IMR-90 (cell line): ENCODE results near the gene PGBD1. TPM values are rescaled to one million over a fixed set of nuclear protein-coding genes. Genes with fewer than 3 reads are reported as not detected.

Experiments used
- ATAC-seq: fragments of 200-7000 bp; cut with Tn5 transposase; 2 replicates; pipeline ENCODE4 v1.9.1; 2020; ENCODE audit warnings: low read depth, mild to moderate bottlenecking, moderate library complexity
- BruUV-seq: library from RNA; stranded (reverse); fragments of 400-500 nt; replicated peaks from 2 replicates; lab custom pipeline; 2021; lab: Mats Ljungman, UMichigan
- CTCF ChIA-PET: fragments of 300-600 bp; formaldehyde crosslinking; extraction: SDS; loops from one replicate; lab custom pipeline; 2021; ENCODE audit warnings: antibody characterized with exemption; lab: Yijun Ruan, JAX
- POLR2A ChIA-PET: fragments of 300-600 bp; sonication (Branson Sonifier 250); formaldehyde crosslinking; loops from one replicate; lab custom pipeline; 2022; ENCODE audit warnings: antibody characterized with exemption; ENCODE audit not compliant: unreplicated experiment; lab: Charles Lee
- DNase-seq: peaks from one replicate; pipeline ENCODE4 v3.0.0; 2013
- H2AFZ ChIP-seq: replicated peaks from 2 replicates; pipeline ENCODE3; 2013; ENCODE audit warnings: low read length, mild to moderate bottlenecking; ENCODE audit not compliant: poor library complexity
- H2AK5ac ChIP-seq: 2 replicates; pipeline ENCODE4 v1.6.1; 2013; ENCODE audit warnings: low read depth, low read length, inconsistent platforms
- H2AK9ac ChIP-seq: replicated peaks from 2 replicates; pipeline ENCODE3; 2013; ENCODE audit warnings: mild to moderate bottlenecking, low read depth, low read length, moderate library complexity; ENCODE audit not compliant: poor library complexity
- H2BK120ac ChIP-seq: 2 replicates; pipeline ENCODE4 v1.6.1; 2013; ENCODE audit warnings: low read depth, low read length, inconsistent platforms
- H2BK15ac ChIP-seq: 3 replicates; pipeline ENCODE4 v1.6.1; 2013; ENCODE audit warnings: low read depth, low read length, inconsistent platforms
- H2BK20ac ChIP-seq: 2 replicates; pipeline ENCODE4 v1.6.1; 2013; ENCODE audit warnings: low read depth, mild to moderate bottlenecking, inconsistent platforms, low read length, moderate library complexity
- H2BK5ac ChIP-seq: 2 replicates; pipeline ENCODE4 v1.6.1; 2013; ENCODE audit warnings: mild to moderate bottlenecking, low read depth, low read length, inconsistent platforms; ENCODE audit not compliant: poor library complexity, severe bottlenecking
- H3K14ac ChIP-seq: replicated peaks from 2 replicates; pipeline ENCODE4 v1.6.1; 2013; ENCODE audit warnings: low read depth, low read length, inconsistent platforms
- H3K18ac ChIP-seq: 2 replicates; pipeline ENCODE4 v1.6.1; 2013; ENCODE audit warnings: low read depth, low read length, control low read depth
- H3K23ac ChIP-seq: 2 replicates; pipeline ENCODE4 v1.6.1; 2013; ENCODE audit warnings: low read depth, low read length, inconsistent platforms
- H3K27ac ChIP-seq: 2 replicates; pipeline ENCODE4 v1.5.1; 2013; ENCODE audit warnings: mild to moderate bottlenecking, control low read depth, low read length; ENCODE audit not compliant: insufficient read depth
- H3K27me3 ChIP-seq: 2 replicates; pipeline ENCODE4 v1.6.1; 2013; ENCODE audit warnings: low read length; ENCODE audit not compliant: control insufficient read depth, insufficient read depth
- H3K36me3 ChIP-seq: 2 replicates; pipeline ENCODE4 v1.6.1; 2013; ENCODE audit warnings: low read length, mixed read lengths; ENCODE audit not compliant: control insufficient read depth, insufficient read depth
- H3K4ac ChIP-seq: 2 replicates; pipeline ENCODE4 v1.6.1; 2013; ENCODE audit warnings: low read depth, low read length, inconsistent platforms
- H3K4me1 ChIP-seq: 2 replicates; pipeline ENCODE4 v1.6.1; 2013; ENCODE audit warnings: low read length, mixed read lengths; ENCODE audit not compliant: control insufficient read depth, insufficient read depth
- H3K4me2 ChIP-seq: 2 replicates; pipeline ENCODE4 v1.6.1; 2013; ENCODE audit warnings: low read depth, mild to moderate bottlenecking, control low read depth, low read length, moderate library complexity
- H3K4me3 ChIP-seq: 2 replicates; pipeline ENCODE4 v1.5.1; 2013; ENCODE audit warnings: low read depth, mild to moderate bottlenecking, control low read depth, low read length, moderate library complexity; ENCODE audit not compliant: insufficient read depth
- H3K56ac ChIP-seq: 2 replicates; pipeline ENCODE4 v1.6.1; 2013; ENCODE audit warnings: low read length, inconsistent platforms; ENCODE audit not compliant: insufficient read depth; ENCODE audit errors: extremely low read depth
- H3K79me1 ChIP-seq, 2 experiments: 2 replicates each; pipeline ENCODE4 v1.6.1; 2013; ENCODE audit warnings: low read length in 2 of 2, inconsistent platforms in 1 of 2, low read depth in 1 of 2
- H3K9ac ChIP-seq: 2 replicates; pipeline ENCODE4 v1.6.1; 2013; ENCODE audit warnings: low read depth, low read length, control low read depth
- H3K9me1 ChIP-seq: 2 replicates; pipeline ENCODE4 v1.6.1; 2013; ENCODE audit warnings: low read length, inconsistent platforms; ENCODE audit not compliant: insufficient read depth
- H3K9me3 ChIP-seq: 2 replicates; pipeline ENCODE4 v1.6.1; 2013; ENCODE audit warnings: low read length; ENCODE audit not compliant: control insufficient read depth, insufficient read depth
- H4K20me1 ChIP-seq: 2 replicates; pipeline ENCODE4 v1.6.1; 2013; ENCODE audit warnings: low read length, inconsistent platforms; ENCODE audit not compliant: insufficient read depth
- H4K5ac ChIP-seq: 2 replicates; pipeline ENCODE4 v1.6.1; 2013; ENCODE audit warnings: mild to moderate bottlenecking, low read depth, low read length, control low read depth
- H4K8ac ChIP-seq, 2 experiments: 2 replicates each; pipeline ENCODE4 v1.6.1; 2013; ENCODE audit warnings: low read depth in 2 of 2, low read length in 2 of 2, control low read depth in 1 of 2, inconsistent platforms in 1 of 2
- H4K91ac ChIP-seq: 2 replicates; pipeline ENCODE4 v1.6.1; 2013; ENCODE audit warnings: low read depth, low read length, inconsistent platforms; ENCODE audit not compliant: insufficient read depth
- BHLHE40 ChIP-seq: fragments of 150-350 bp; IDR thresholded peaks from 2 replicates; pipeline ENCODE4 v1.6.1; 2016; ENCODE audit warnings: mild to moderate bottlenecking, low read depth, low read length
- CEBPB ChIP-seq: IDR thresholded peaks from 2 replicates; pipeline ENCODE4 v1.6.1; 2012; ENCODE audit warnings: low read depth, low read length, improper control_type of control experiment
- CHD1 ChIP-seq: IDR thresholded peaks from 2 replicates; pipeline ENCODE4 v1.6.1; 2012; ENCODE audit warnings: low read depth, low read length, improper control_type of control experiment
- FOS ChIP-seq: fragments of 150-350 bp; IDR thresholded peaks from 2 replicates; pipeline ENCODE4 v1.6.1; 2016; ENCODE audit warnings: low read depth, low read length
- MAFK ChIP-seq: IDR thresholded peaks from 2 replicates; pipeline ENCODE4 v1.6.1; 2012; ENCODE audit warnings: low read depth, low read length, improper control_type of control experiment
- MXI1 ChIP-seq: IDR thresholded peaks from 2 replicates; pipeline ENCODE4 v1.6.1; 2012; ENCODE audit warnings: low read depth, mild to moderate bottlenecking, low read length, moderate library complexity, borderline replicate concordance
- NFE2L2 ChIP-seq: fragments of 150-350 bp; IDR thresholded peaks from 2 replicates; pipeline ENCODE4 v1.6.1; 2016; ENCODE audit warnings: low read depth, mild to moderate bottlenecking, low read length
- POLR2A ChIP-seq: IDR thresholded peaks from 2 replicates; pipeline ENCODE4 v1.6.1; 2012; ENCODE audit warnings: mild to moderate bottlenecking, low read depth, low read length
- RAD21 ChIP-seq: IDR thresholded peaks from 2 replicates; pipeline ENCODE4 v1.6.1; 2012; ENCODE audit warnings: low read length, improper control_type of control experiment
- RCOR1 ChIP-seq: IDR thresholded peaks from 2 replicates; pipeline ENCODE4 v1.6.1; 2012; ENCODE audit warnings: mild to moderate bottlenecking, low read length, improper control_type of control experiment; ENCODE audit not compliant: insufficient replicate concordance
- RFX5 ChIP-seq: IDR thresholded peaks from 2 replicates; pipeline ENCODE4 v1.8.0; 2012; ENCODE audit warnings: low read depth, mild to moderate bottlenecking, low read length, moderate library complexity
- SMC3 ChIP-seq: fragments of 150-350 bp; IDR thresholded peaks from 2 replicates; pipeline ENCODE4 v1.6.1; 2016; ENCODE audit warnings: low read depth, mild to moderate bottlenecking, antibody characterized with exemption, low read length, moderate library complexity
- WGBS, 2 experiments: methylation state at CpG; one replicate each; pipeline versions ENCODE4 v1.1.5 to v1.1.7; 2013; ENCODE audit warnings: missing lambda C conversion rate in 2 of 2; ENCODE audit not compliant: insufficient read length in 1 of 2; ENCODE audit errors: extremely low coverage in 2 of 2; 5-methylcytosine and 5-hydroxymethylcytosine counted together
- dilution Hi-C: fragments of 300-500 bp; cut with HindIII; formaldehyde crosslinking; loops from one replicate; pipeline ENCODE4 v1.14.3; 2018; ENCODE audit warnings: low sequenced_read_pairs; ENCODE audit not compliant: unreplicated experiment
- in situ Hi-C: fragments of 300-500 bp; cut with MboI; formaldehyde crosslinking; loops from 3 replicates; pipeline ENCODE4 v1.14.3; 2019; ENCODE audit warnings: low sequenced_read_pairs, inconsistent platforms, mixed read lengths
- intact Hi-C: fragments of 100-400 bp; cut with micrococcal nuclease; formaldehyde crosslinking; loops from 2 replicates; pipeline ENCODE4 v1.10.0; 2022
- polyA plus RNA-seq, 3 experiments: library from polyadenylated mRNA; depleted of rRNA; stranded (reverse); fragments of >200 nt; gene quantifications; 2 replicates each; pipeline ENCODE4 v1.2.3, GENCODE V29; 2012; ENCODE audit warnings: low replicate concordance in 1 of 3
- total RNA-seq: library from RNA; depleted of rRNA; stranded (reverse); fragments of >200 nt; gene quantifications from 2 replicates; pipeline ENCODE4 v1.2.3, GENCODE V29; 2012
- TF ChIP-seq, protein P1 (sequence below): conservative IDR thresholded peaks from 2 replicates; pipeline ENCODE4 v1.5.1; 2012; ENCODE audit warnings: mild to moderate bottlenecking, low read depth, low read length, improper control_type of control experiment
- TF ChIP-seq, protein P2 (sequence below): fragments of 150-350 bp; IDR thresholded peaks from 2 replicates; pipeline ENCODE4 v1.6.1; 2016; ENCODE audit warnings: low read depth, mild to moderate bottlenecking, low read length, moderate library complexity, borderline replicate concordance
- TF ChIP-seq, protein P3 (sequence below): fragments of 150-350 bp; IDR thresholded peaks from 2 replicates; pipeline ENCODE4 v1.6.1; 2017; ENCODE audit warnings: mild to moderate bottlenecking, antibody characterized with exemption, low read length, low read depth

PGBD1 gene
- total and polyA plus RNA-seq, 2 of the 4 experiments (the other 2 are of a cell fraction): 3.9 to 6.3 TPM

DNA sequence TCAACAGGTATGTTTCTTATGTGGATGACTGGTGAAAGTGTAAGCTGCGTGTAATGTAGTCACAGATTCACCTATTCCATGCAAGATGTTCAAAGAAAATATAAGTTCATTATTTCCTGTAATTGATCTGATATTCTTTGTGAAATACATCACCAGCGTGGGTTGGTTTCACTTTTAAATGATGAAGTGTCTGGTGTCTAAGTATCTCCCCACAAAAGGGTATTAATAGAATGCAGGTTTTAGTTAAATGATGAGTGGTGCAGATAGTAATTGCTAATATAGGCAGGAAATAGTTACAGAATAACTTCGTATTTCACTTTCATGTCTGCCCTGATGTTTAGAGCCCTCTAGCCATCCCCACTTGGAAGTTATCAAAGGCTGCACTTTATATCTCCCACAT lies 22.2 kb downstream of the PGBD1 start:
- POLR2A ChIA-PET: no interaction called here
- DNase-seq (no peak), ATAC-seq (no peak)
- Histone ChIP-seq H3K79me1 (no peaks in the 10 kb centered on the region), H3K56ac (no peak overlapping the region), H4K20me1 (no peaks in the 10 kb centered on the region), H3K36me3 (peaks cover 9% of the 10 kb centered on the region), H2BK20ac (no peak overlapping the region), H2AK9ac (no peak overlapping the region), H2AK5ac (no peak overlapping the region), H3K9me3 (no peaks in the 10 kb centered on the region), H3K14ac (no peak overlapping the region), H3K27me3 (no peaks in the 10 kb centered on the region), H2BK5ac (no peak overlapping the region), H2AFZ (no peak overlapping the region), H3K4me1 (no peaks in the 10 kb centered on the region), H3K4me2 (no peak overlapping the region), H2BK15ac (no peak overlapping the region), H2BK120ac (no peak overlapping the region), H3K9ac (no peak overlapping the region), H3K4ac (no peak overlapping the region), H3K9me1 (peaks cover 4% of the 10 kb centered on the region; the same call in 1 of the 2 replicates), H3K18ac (no peak overlapping the region), H4K91ac (no peak overlapping the region), H3K23ac (no peak overlapping the region), H3K27ac (no peak overlapping the region), H3K4me3 (no peak overlapping the region), H4K5ac (no peak overlapping the region), H4K8ac (no peak overlapping the region)
- CTCF ChIA-PET: no interaction called here
- in situ Hi-C loops: no loop called here
- dilution Hi-C loops: no loop called here
- no CpG with 5 or more reads among the region's 3 CpGs for WGBS, 2 experiments
- intact Hi-C loops: no loop called here
- no TSS peak for BruUV-seq
- TF ChIP-seq RFX5: no peak
- no peak for TF ChIP-seq FOS
- TF ChIP-seq, protein P1, sequence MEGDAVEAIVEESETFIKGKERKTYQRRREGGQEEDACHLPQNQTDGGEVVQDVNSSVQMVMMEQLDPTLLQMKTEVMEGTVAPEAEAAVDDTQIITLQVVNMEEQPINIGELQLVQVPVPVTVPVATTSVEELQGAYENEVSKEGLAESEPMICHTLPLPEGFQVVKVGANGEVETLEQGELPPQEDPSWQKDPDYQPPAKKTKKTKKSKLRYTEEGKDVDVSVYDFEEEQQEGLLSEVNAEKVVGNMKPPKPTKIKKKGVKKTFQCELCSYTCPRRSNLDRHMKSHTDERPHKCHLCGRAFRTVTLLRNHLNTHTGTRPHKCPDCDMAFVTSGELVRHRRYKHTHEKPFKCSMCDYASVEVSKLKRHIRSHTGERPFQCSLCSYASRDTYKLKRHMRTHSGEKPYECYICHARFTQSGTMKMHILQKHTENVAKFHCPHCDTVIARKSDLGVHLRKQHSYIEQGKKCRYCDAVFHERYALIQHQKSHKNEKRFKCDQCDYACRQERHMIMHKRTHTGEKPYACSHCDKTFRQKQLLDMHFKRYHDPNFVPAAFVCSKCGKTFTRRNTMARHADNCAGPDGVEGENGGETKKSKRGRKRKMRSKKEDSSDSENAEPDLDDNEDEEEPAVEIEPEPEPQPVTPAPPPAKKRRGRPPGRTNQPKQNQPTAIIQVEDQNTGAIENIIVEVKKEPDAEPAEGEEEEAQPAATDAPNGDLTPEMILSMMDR: no peak
- TF ChIP-seq POLR2A: no peak
- no peak for TF ChIP-seq SMC3
- TF ChIP-seq CHD1: no peak
- no peak for TF ChIP-seq RAD21
- TF ChIP-seq BHLHE40: no peak
- TF ChIP-seq RCOR1: no peak
- TF ChIP-seq MAFK: no peak
- TF ChIP-seq, protein P2, sequence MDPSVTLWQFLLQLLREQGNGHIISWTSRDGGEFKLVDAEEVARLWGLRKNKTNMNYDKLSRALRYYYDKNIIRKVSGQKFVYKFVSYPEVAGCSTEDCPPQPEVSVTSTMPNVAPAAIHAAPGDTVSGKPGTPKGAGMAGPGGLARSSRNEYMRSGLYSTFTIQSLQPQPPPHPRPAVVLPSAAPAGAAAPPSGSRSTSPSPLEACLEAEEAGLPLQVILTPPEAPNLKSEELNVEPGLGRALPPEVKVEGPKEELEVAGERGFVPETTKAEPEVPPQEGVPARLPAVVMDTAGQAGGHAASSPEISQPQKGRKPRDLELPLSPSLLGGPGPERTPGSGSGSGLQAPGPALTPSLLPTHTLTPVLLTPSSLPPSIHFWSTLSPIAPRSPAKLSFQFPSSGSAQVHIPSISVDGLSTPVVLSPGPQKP: no peak
- no peak for TF ChIP-seq NFE2L2
- TF ChIP-seq, protein P3, sequence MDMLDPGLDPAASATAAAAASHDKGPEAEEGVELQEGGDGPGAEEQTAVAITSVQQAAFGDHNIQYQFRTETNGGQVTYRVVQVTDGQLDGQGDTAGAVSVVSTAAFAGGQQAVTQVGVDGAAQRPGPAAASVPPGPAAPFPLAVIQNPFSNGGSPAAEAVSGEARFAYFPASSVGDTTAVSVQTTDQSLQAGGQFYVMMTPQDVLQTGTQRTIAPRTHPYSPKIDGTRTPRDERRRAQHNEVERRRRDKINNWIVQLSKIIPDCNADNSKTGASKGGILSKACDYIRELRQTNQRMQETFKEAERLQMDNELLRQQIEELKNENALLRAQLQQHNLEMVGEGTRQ: no peak
- TF ChIP-seq CEBPB: no peak
- no peak for TF ChIP-seq MXI1
